Muscle layer of duodenum (tissue), 2 donors: ENCODE results near the gene C17orf107.
A peak's percentile ranks its signal among the peaks of the same experiment; 100 is the strongest.

Source experiments
- H3K27ac ChIP-seq: one replicate; pipeline ENCODE4 v1.7.0; 2013; ENCODE audit warnings: mild to moderate bottlenecking, low read length
- H3K27me3 ChIP-seq: one replicate; pipeline ENCODE4 v1.7.0; 2013; ENCODE audit warnings: low read depth, mild to moderate bottlenecking, control low read depth, low read length
- H3K36me3 ChIP-seq, 2 donors: one replicate each; pipeline ENCODE4 v1.7.0; 2013; ENCODE audit warnings: low read length in 2 of 2, control low read depth in 1 of 2, mild to moderate bottlenecking in 1 of 2; ENCODE audit not compliant: insufficient read depth in 2 of 2, control insufficient read depth in 1 of 2
- H3K4me1 ChIP-seq, 2 donors: one replicate each; pipeline ENCODE4 v1.7.0; 2013; ENCODE audit warnings: low read length in 2 of 2, mild to moderate bottlenecking in 2 of 2, control low read depth in 1 of 2, moderate library complexity in 1 of 2; ENCODE audit not compliant: insufficient read depth in 2 of 2, control insufficient read depth in 1 of 2
- H3K4me3 ChIP-seq, 2 donors: one replicate each; pipeline ENCODE4 v1.7.0; 2013; ENCODE audit warnings: low read length in 2 of 2, low read depth in 1 of 2, mild to moderate bottlenecking in 1 of 2
- H3K9me3 ChIP-seq, 2 donors: one replicate each; pipeline ENCODE4 v1.7.0; 2013; ENCODE audit warnings: low read length in 2 of 2, control low read depth in 1 of 2, mild to moderate bottlenecking in 1 of 2; ENCODE audit not compliant: control insufficient read depth in 1 of 2
- donor health status: healthy.

Gene C17orf107

GRCh38 chr17:4938688-4939545, 39.6 kb downstream of the C17orf107 start:
- Histone ChIP-seq H3K36me3 (peaks cover 35 to 45% of the 10 kb centered on the region in 2 donors), H3K4me1 (peaks cover 16 to 62% of the 10 kb centered on the region in 2 donors), H3K27me3 (no peaks in the 10 kb centered on the region)

GRCh38 chr17:4939546-4939795, 40.1 kb downstream of the C17orf107 start:
- H3K4me3 ChIP-seq: peak overlapping the region; percentile 70 to 97
- H3K27me3 ChIP-seq: no peaks in the 10 kb centered on the region
- peak overlapping the region; percentile 98 for H3K27ac ChIP-seq
- peaks cover 39 to 48% of the 10 kb centered on the region in 2 donors for H3K36me3 ChIP-seq
- H3K4me1 ChIP-seq: peaks cover 20 to 62% of the 10 kb centered on the region in 2 donors
- H3K9me3 ChIP-seq: no peaks in the 10 kb centered on the region

More at GRCh38 chr17:4938688-4939545, 39.6 kb downstream of the C17orf107 start:
- Histone ChIP-seq H3K9me3 (no peaks in the 10 kb centered on the region), H3K4me3 (peak overlapping the region; percentile 70 to 97), H3K27ac (peak overlapping the region; percentile 98)

GRCh38 chr17:4939796-4940554, 40.6 kb downstream of the C17orf107 start, which contains the start of the genes RNF167 and SLC25A11:
Gene RNF167 (plus strand): TSS chr17:4940268. CDS start chr17:4940910, 642 bp downstream.
Gene SLC25A11 (minus strand): TSS chr17:4940046. CDS start chr17:4939910, 136 bp downstream.
- H3K4me1 ChIP-seq: peaks cover 25 to 64% of the 10 kb centered on the region in 2 donors
- H3K9me3 ChIP-seq: no peaks in the 10 kb centered on the region
- H3K4me3 ChIP-seq: peak within 1 kb of the TSS; percentile 70 to 97
- peaks cover 44 to 53% of the 10 kb centered on the region in 2 donors for H3K36me3 ChIP-seq
- peak within 1 kb of the TSS; percentile 98 for H3K27ac ChIP-seq
- H3K27me3 ChIP-seq: no peaks in the 10 kb centered on the region

- Histone ChIP-seq H3K36me3 (peaks cover 52 to 58% of the 10 kb centered on the region in 2 donors), H3K27me3 (no peaks in the 10 kb centered on the region), H3K4me1 (peaks cover 32 to 72% of the 10 kb centered on the region in 2 donors)
These were observed 41.4 kb downstream of the C17orf107 start for GRCh38 chr17:4940555-4941318.

GRCh38 chr17:4941319-4941610, 41.9 kb downstream of the C17orf107 start:
- Histone ChIP-seq H3K4me1 (peaks cover 35 to 77% of the 10 kb centered on the region in 2 donors), H3K9me3 (no peaks in the 10 kb centered on the region), H3K36me3 (peaks cover 55 to 56% of the 10 kb centered on the region in 2 donors), H3K27ac (peak overlapping the region; percentile 98), H3K4me3 (peak overlapping the region; percentile 70 to 97), H3K27me3 (no peaks in the 10 kb centered on the region)

More at GRCh38 chr17:4940555-4941318, 41.4 kb downstream of the C17orf107 start:
- Histone ChIP-seq H3K4me3 (peak overlapping the region; percentile 70 to 97), H3K9me3 (no peaks in the 10 kb centered on the region), H3K27ac (peak overlapping the region; percentile 98)

- peaks cover 42 to 46% of the 10 kb centered on the region in 2 donors for H3K36me3 ChIP-seq
- H3K4me3 ChIP-seq: no peak overlapping the region
- no peaks in the 10 kb centered on the region for H3K27me3 ChIP-seq
- no peak overlapping the region for H3K27ac ChIP-seq
- peaks cover 37 to 79% of the 10 kb centered on the region in 2 donors for H3K4me1 ChIP-seq
- no peaks in the 10 kb centered on the region for H3K9me3 ChIP-seq
These were observed 43.6 kb downstream of the C17orf107 start for GRCh38 chr17:4942760-4943508.

- Histone ChIP-seq H3K9me3 (no peaks in the 10 kb centered on the region), H3K27ac (peak overlapping the region; percentile 95), H3K36me3 (peaks cover 41 to 43% of the 10 kb centered on the region in 2 donors), H3K4me1 (peaks cover 28 to 66% of the 10 kb centered on the region in 2 donors), H3K27me3 (no peaks in the 10 kb centered on the region), H3K4me3 (no peak overlapping the region)
These were observed 44.8 kb downstream of the C17orf107 start for GRCh38 chr17:4944163-4944553.

- Histone ChIP-seq H3K27me3 (no peaks in the 10 kb centered on the region), H3K36me3 (peaks cover 41 to 43% of the 10 kb centered on the region in 2 donors), H3K4me3 (peak overlapping the region; percentile 92 to 97), H3K9me3 (no peaks in the 10 kb centered on the region), H3K27ac (peak overlapping the region; percentile 95), H3K4me1 (peaks cover 26 to 63% of the 10 kb centered on the region in 2 donors)
These were observed 45.3 kb downstream of the C17orf107 start for GRCh38 chr17:4944554-4945175.

GRCh38 chr17:4945176-4945943, 46.0 kb downstream of the C17orf107 start:
- H3K4me3 ChIP-seq: peak overlapping the region; percentile 92 to 97
- H3K4me1 ChIP-seq: peaks cover 26 to 66% of the 10 kb centered on the region in 2 donors

GRCh38 chr17:4945944-4946280, 46.6 kb downstream of the C17orf107 start:
- H3K4me1 ChIP-seq: peaks cover 31 to 69% of the 10 kb centered on the region in 2 donors
- peaks cover 41 to 43% of the 10 kb centered on the region in 2 donors for H3K36me3 ChIP-seq
- peak overlapping the region; percentile 92 to 97 for H3K4me3 ChIP-seq

More at GRCh38 chr17:4945176-4945943, 46.0 kb downstream of the C17orf107 start:
- Histone ChIP-seq H3K36me3 (peaks cover 41 to 43% of the 10 kb centered on the region in 2 donors), H3K27ac (peak overlapping the region; percentile 95), H3K9me3 (no peaks in the 10 kb centered on the region), H3K27me3 (no peaks in the 10 kb centered on the region)

More at GRCh38 chr17:4945944-4946280, 46.6 kb downstream of the C17orf107 start:
- no peaks in the 10 kb centered on the region for H3K27me3 ChIP-seq
- peak overlapping the region; percentile 95 for H3K27ac ChIP-seq
- H3K9me3 ChIP-seq: no peaks in the 10 kb centered on the region
